Stomach (tissue), 9 donors: Measurements from ENCODE around the gene GULP1. TPM values are rescaled to one million over a fixed set of nuclear protein-coding genes. Genes with fewer than 3 reads are reported as not detected.
A peak's percentile ranks its signal among the peaks of the same experiment; 100 is the strongest.

ENCODE experiments used
- DNase-seq, 2 donors: peaks; one replicate each; pipeline versions ENCODE4 v3.0.0 to v3.0.0-alpha.2; 2013 to 2019
- H3K27ac ChIP-seq, 5 donors: fragments of 200-600 bp in 4 of 5; sonication (generic) in 4 of 5; one replicate each; pipeline ENCODE4 v1.5.1; 2013 to 2019; ENCODE audit warnings: mild to moderate bottlenecking in 1 of 5, moderate library complexity in 1 of 5
- H3K27me3 ChIP-seq, 3 donors: fragments of 200-600 bp; sonication (generic); one replicate each; pipeline ENCODE4 v1.5.1; 2017 to 2019; ENCODE audit warnings: mixed run types in 1 of 3
- H3K36me3 ChIP-seq, 4 donors: fragments of 200-600 bp; sonication (generic); 1 replicate in 3 of 4; 2 replicates in 1 of 4; pipeline ENCODE4 v1.5.1; 2016 to 2019
- H3K4me1 ChIP-seq, 4 donors: fragments of 200-600 bp; sonication (generic); one replicate each; pipeline ENCODE4 v1.5.1; 2016 to 2019
- H3K4me3 ChIP-seq, 4 donors: fragments of 200-600 bp; sonication (generic) in 3 of 4; one replicate each; pipeline ENCODE4 v1.5.1; 2016 to 2019; ENCODE audit warnings: mild to moderate bottlenecking in 1 of 4
- H3K9me3 ChIP-seq, 4 donors: fragments of 200-600 bp; sonication (generic); one replicate each; pipeline ENCODE4 v1.5.1; 2016 to 2019
- EP300 ChIP-seq: sonication (generic); formaldehyde crosslinking; IDR thresholded peaks from one replicate; pipeline ENCODE4 v1.6.1; 2017; ENCODE audit warnings: antibody characterized with exemption
- POLR2A ChIP-seq, 4 donors: fragments of 450-650 bp; IDR thresholded peaks; one replicate each; pipeline ENCODE4 v1.6.1; 2016; ENCODE audit warnings: antibody characterized with exemption in 4 of 4, control low read depth in 2 of 4, mild to moderate bottlenecking in 1 of 4, moderate library complexity in 1 of 4
- POLR2AphosphoS5 ChIP-seq, 3 donors: sonication (generic); formaldehyde crosslinking; IDR thresholded peaks; one replicate each; pipeline ENCODE4 v1.6.1; 2016; ENCODE audit warnings: antibody characterized with exemption in 3 of 3
- WGBS, 5 donors: extraction: QIAGEN DNeasy Blood & Tissue Kit in 3 of 5; methylation state at CpG; one replicate each; pipeline versions ENCODE4 v1.1.5 to v1.1.7; 2013 to 2018; 5-methylcytosine and 5-hydroxymethylcytosine counted together
- intact Hi-C: fragments of 100-400 bp; cut with DNase I; formaldehyde crosslinking; loops from one replicate; pipeline ENCODE4 v1.15.1; 2023; ENCODE audit warnings: low total_unique reads
- polyA plus RNA-seq, 3 donors: library from polyadenylated mRNA; stranded (reverse); fragments of 200-250 nt; gene quantifications; one replicate each; pipeline ENCODE4 v1.2.3, GENCODE V29; 2013
- total RNA-seq, 5 donors: library from RNA; depleted of rRNA; stranded (reverse); fragments of >200 nt; gene quantifications; one replicate each; pipeline versions ENCODE4 v1.1.0 to v1.2.3, GENCODE V29; 2014 to 2016
- TF ChIP-seq, protein P1 (sequence below), 7 experiments: fragments of 450-650 bp in 4 of 7; fragments of 200-600 bp in 3 of 7; sonication (generic) in 3 of 7; IDR thresholded peaks; one replicate each; pipeline ENCODE4 v1.5.1; 2016 to 2019; ENCODE audit warnings: antibody characterized with exemption in 7 of 7, control low read depth in 2 of 7, mild to moderate bottlenecking in 1 of 7
- donor health status: healthy with polysubstance abuse.
- donor health status: Bipolar disorder and iron deficiency.
- donor health status: healthy.

GULP1 gene
- total and polyA plus RNA-seq, 8 donors = 4.9 to 179 (median 32.8) TPM

DNA sequence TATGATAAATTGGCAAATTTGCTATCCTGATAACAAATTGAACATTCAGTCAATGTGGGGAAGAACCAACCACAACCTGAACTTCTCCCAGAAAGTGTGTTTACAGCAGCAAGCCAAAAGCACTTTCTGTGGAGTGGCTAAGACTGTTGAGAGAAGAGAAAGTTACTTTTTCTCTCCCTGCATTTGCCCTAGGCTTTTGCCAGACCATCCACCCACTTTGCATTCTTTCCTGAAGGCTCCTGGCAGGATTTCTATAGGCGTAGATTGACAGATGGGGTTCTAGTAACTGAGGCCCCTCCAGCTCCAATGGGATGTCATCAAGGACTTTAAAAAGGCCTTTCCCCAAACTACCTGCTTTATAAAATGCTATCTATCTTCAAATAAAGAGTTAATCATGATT, 215.2 kb downstream of the GULP1 start:
- no peak for DNase-seq
- intact Hi-C loops = no loop called here
- TF ChIP-seq EP300 = no peak
- TF ChIP-seq POLR2AphosphoS5 (IDR thresholded peaks at IDR 0.05) = no peak
- TF ChIP-seq, protein P1, sequence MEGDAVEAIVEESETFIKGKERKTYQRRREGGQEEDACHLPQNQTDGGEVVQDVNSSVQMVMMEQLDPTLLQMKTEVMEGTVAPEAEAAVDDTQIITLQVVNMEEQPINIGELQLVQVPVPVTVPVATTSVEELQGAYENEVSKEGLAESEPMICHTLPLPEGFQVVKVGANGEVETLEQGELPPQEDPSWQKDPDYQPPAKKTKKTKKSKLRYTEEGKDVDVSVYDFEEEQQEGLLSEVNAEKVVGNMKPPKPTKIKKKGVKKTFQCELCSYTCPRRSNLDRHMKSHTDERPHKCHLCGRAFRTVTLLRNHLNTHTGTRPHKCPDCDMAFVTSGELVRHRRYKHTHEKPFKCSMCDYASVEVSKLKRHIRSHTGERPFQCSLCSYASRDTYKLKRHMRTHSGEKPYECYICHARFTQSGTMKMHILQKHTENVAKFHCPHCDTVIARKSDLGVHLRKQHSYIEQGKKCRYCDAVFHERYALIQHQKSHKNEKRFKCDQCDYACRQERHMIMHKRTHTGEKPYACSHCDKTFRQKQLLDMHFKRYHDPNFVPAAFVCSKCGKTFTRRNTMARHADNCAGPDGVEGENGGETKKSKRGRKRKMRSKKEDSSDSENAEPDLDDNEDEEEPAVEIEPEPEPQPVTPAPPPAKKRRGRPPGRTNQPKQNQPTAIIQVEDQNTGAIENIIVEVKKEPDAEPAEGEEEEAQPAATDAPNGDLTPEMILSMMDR (IDR thresholded peaks at IDR 0.05) = no peak
- TF ChIP-seq POLR2A (IDR thresholded peaks at IDR 0.05) = no peak
- WGBS, 5 donors = 70 to 94% (median 79%) methylated on average over 1 of the region's 1 CpG
- Histone ChIP-seq H3K4me3 (no peak overlapping the region), H3K27ac (no peak overlapping the region), H3K27me3 (no peaks in the 10 kb centered on the region), H3K36me3 (no peaks in the 10 kb centered on the region), H3K9me3 (no peaks in the 10 kb centered on the region), H3K4me1 (peaks cover 0 to 28% (median 7%) of the 10 kb centered on the region in 4 donors)

DNA sequence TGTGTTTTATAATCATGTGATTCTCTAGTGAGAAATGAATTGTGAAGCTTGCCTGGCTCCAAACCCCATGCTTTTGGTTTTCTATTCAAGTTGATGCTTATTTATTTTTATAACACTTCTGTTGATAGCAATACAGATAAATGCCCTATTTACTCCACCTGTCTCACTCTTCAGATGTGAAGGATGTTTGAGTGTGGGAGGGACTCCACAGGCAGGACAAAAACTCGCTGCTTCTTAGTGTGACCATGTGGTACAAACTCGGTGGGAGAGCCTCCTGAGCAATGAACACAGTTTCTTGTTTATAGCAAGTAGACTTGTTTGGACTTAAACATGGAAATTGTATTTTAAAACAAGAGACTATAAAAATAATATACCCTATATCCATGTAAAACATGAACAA, 219.7 kb downstream of the GULP1 start:
- DNase-seq = no peak
- Histone ChIP-seq H3K36me3 (no peaks in the 10 kb centered on the region), H3K4me1 (peaks cover 0 to 39% (median 13%) of the 10 kb centered on the region in 4 donors), H3K27me3 (no peaks in the 10 kb centered on the region), H3K27ac (no peak overlapping the region), H3K4me3 (no peak overlapping the region), H3K9me3 (no peaks in the 10 kb centered on the region)
- TF ChIP-seq, protein P1 (IDR thresholded peaks at IDR 0.05) = no peak
- no peak for TF ChIP-seq POLR2AphosphoS5 (IDR thresholded peaks at IDR 0.05)
- TF ChIP-seq POLR2A (IDR thresholded peaks at IDR 0.05) = no peak
- no peak for TF ChIP-seq EP300
- 40 to 62% (median 58%) methylated on average over 2 of the region's 2 CpGs for WGBS, 5 donors
- intact Hi-C loops = no loop called here

GRCh38 chr2:188512456-188512855, 220.8 kb downstream of the GULP1 start:
- peak in 1 of 2 donors; percentile 82 for DNase-seq
- H3K27ac ChIP-seq = no peak overlapping the region
- intact Hi-C loops = no loop called here

GRCh38 chr2:188515918-188516317, 224.2 kb downstream of the GULP1 start:
- Histone ChIP-seq H3K9me3 (no peaks in the 10 kb centered on the region), H3K27ac (no peak overlapping the region), H3K27me3 (no peaks in the 10 kb centered on the region), H3K4me3 (no peak overlapping the region), H3K4me1 (peaks cover 0 to 44% (median 11%) of the 10 kb centered on the region in 4 donors), H3K36me3 (no peaks in the 10 kb centered on the region)
- DNase-seq = no peak
- intact Hi-C loops = no loop called here
- TF ChIP-seq, protein P1 (IDR thresholded peaks at IDR 0.05) = no peak
- TF ChIP-seq POLR2AphosphoS5 (IDR thresholded peaks at IDR 0.05) = no peak
- no peak for TF ChIP-seq POLR2A (IDR thresholded peaks at IDR 0.05)
- TF ChIP-seq EP300 = no peak
- 75 to 93% (median 80%) methylated on average over 1 of the region's 1 CpG for WGBS, 5 donors

More at GRCh38 chr2:188512456-188512855, 220.8 kb downstream of the GULP1 start:
- H3K27me3 ChIP-seq = no peaks in the 10 kb centered on the region
- H3K4me3 ChIP-seq = no peak overlapping the region
- peaks cover 0 to 35% (median 11%) of the 10 kb centered on the region in 4 donors for H3K4me1 ChIP-seq
- no peak for TF ChIP-seq POLR2AphosphoS5 (IDR thresholded peaks at IDR 0.05)
- TF ChIP-seq EP300 = no peak
- TF ChIP-seq POLR2A (IDR thresholded peaks at IDR 0.05) = no peak
- TF ChIP-seq, protein P1 (IDR thresholded peaks at IDR 0.05) = peak in 4 of 7 experiments; percentile 37 to 54 (median 50)
- H3K9me3 ChIP-seq = no peaks in the 10 kb centered on the region
- WGBS, 5 donors = 6 to 9% (median 8%) methylated on average over 2 of the region's 2 CpGs
- no peaks in the 10 kb centered on the region for H3K36me3 ChIP-seq
